ENCODE measurements around the gene HSPA14. TPM values are rescaled to one million over a fixed set of nuclear protein-coding genes. Genes with fewer than 3 reads are reported as not detected.
A peak's percentile ranks its signal among the peaks of the same experiment; 100 is the strongest.

HSPA14 gene
- total RNA-seq, 1 donor from 2014 or later = 24.2 TPM

GRCh38 chr10:14879928-14880193, 41.8 kb downstream of the HSPA14 start:
- DNase-seq (ENCODE audit: low read depth, low spot score) = no peak
- H3K9me3 Mint-ChIP-seq = no peaks in the 10 kb centered on the region
- peaks cover 10% of the 10 kb centered on the region for H3K36me3 Mint-ChIP-seq (ENCODE audit: low read depth)
- H3K27me3 Mint-ChIP-seq (ENCODE audit: low read depth) = no peaks in the 10 kb centered on the region
- H3K4me1 Mint-ChIP-seq = peaks cover 37% of the 10 kb centered on the region
- H3K4me3 Mint-ChIP-seq = peak overlapping the region; percentile 98
- H3K27ac Mint-ChIP-seq (ENCODE audit: unreplicated experiment) = peak overlapping the region; percentile 99
- TF ChIP-seq CTCF (conservative IDR thresholded peaks at IDR 0.05) = no peak

GRCh38 chr10:14880229-14880628, 42.1 kb downstream of the HSPA14 start:
- DNase-seq (ENCODE audit: low read depth, low spot score) = no peak
- Mint-ChIP-seq H3K4me1 (peaks cover 37% of the 10 kb centered on the region), H3K4me3 (peak overlapping the region; percentile 98), H3K27ac (ENCODE audit: unreplicated experiment) (peak overlapping the region; percentile 99), H3K9me3 (no peaks in the 10 kb centered on the region), H3K36me3 (ENCODE audit: low read depth) (peaks cover 10% of the 10 kb centered on the region), H3K27me3 (ENCODE audit: low read depth) (no peaks in the 10 kb centered on the region)
- TF ChIP-seq CTCF (conservative IDR thresholded peaks at IDR 0.05) = no peak

- Mint-ChIP-seq H3K36me3 (ENCODE audit: low read depth) (peaks cover 10% of the 10 kb centered on the region), H3K4me3 (no peak overlapping the region), H3K4me1 (peaks cover 21% of the 10 kb centered on the region), H3K27me3 (ENCODE audit: low read depth) (no peaks in the 10 kb centered on the region), H3K27ac (ENCODE audit: unreplicated experiment) (no peak overlapping the region), H3K9me3 (no peaks in the 10 kb centered on the region)
- no peak for DNase-seq (ENCODE audit: low read depth, low spot score)
- TF ChIP-seq CTCF (conservative IDR thresholded peaks at IDR 0.05) = no peak
Measured at GRCh38 chr10:14884082-14884481, 46.0 kb downstream of the HSPA14 start.

GRCh38 chr10:14889318-14889717, 51.2 kb downstream of the HSPA14 start:
- DNase-seq (ENCODE audit: low read depth, low spot score) = no peak
- H3K27ac Mint-ChIP-seq (ENCODE audit: unreplicated experiment) = no peak overlapping the region

GRCh38 chr10:14891151-14891550, 53.0 kb downstream of the HSPA14 start:
- TF ChIP-seq CTCF (conservative IDR thresholded peaks at IDR 0.05) = no peak
- DNase-seq (ENCODE audit: low read depth, low spot score) = no peak
- Mint-ChIP-seq H3K27me3 (ENCODE audit: low read depth) (no peaks in the 10 kb centered on the region), H3K4me1 (peaks cover 21% of the 10 kb centered on the region), H3K36me3 (ENCODE audit: low read depth) (peaks cover 12% of the 10 kb centered on the region), H3K9me3 (no peaks in the 10 kb centered on the region), H3K27ac (ENCODE audit: unreplicated experiment) (no peak overlapping the region), H3K4me3 (no peak overlapping the region)

More at GRCh38 chr10:14889318-14889717, 51.2 kb downstream of the HSPA14 start:
- Mint-ChIP-seq H3K4me3 (no peak overlapping the region), H3K36me3 (ENCODE audit: low read depth) (peaks cover 12% of the 10 kb centered on the region), H3K9me3 (no peaks in the 10 kb centered on the region), H3K27me3 (ENCODE audit: low read depth) (no peaks in the 10 kb centered on the region), H3K4me1 (peaks cover 21% of the 10 kb centered on the region)
- peak; percentile 56 for TF ChIP-seq CTCF (conservative IDR thresholded peaks at IDR 0.05)

GRCh38 chr10:14904316-14904732, 66.2 kb downstream of the HSPA14 start:
- Mint-ChIP-seq H3K9me3 (peaks cover 10% of the 10 kb centered on the region), H3K4me3 (no peak overlapping the region), H3K4me1 (no peaks in the 10 kb centered on the region), H3K27ac (ENCODE audit: unreplicated experiment) (no peak overlapping the region), H3K27me3 (ENCODE audit: low read depth) (no peaks in the 10 kb centered on the region), H3K36me3 (ENCODE audit: low read depth) (peaks cover 39% of the 10 kb centered on the region)
- TF ChIP-seq CTCF (conservative IDR thresholded peaks at IDR 0.05) = peak; percentile 72
- no peak for DNase-seq (ENCODE audit: low read depth, low spot score)

All from neural crest cell (in vitro differentiated cells).